OCI-LY3 (cell line): ENCODE measurements around the gene TRUB2.
A peak's percentile ranks its signal among the peaks of the same experiment; 100 is the strongest.

Source experiments
- H2AFZ ChIP-seq: fragments of 200-600, 300-600 bp; shearing (Covaris generic); 2 replicates; pipeline ENCODE4 v1.6.0; 2014; ENCODE audit warnings: antibody characterized with exemption, low read depth, low read length
- H3K27ac ChIP-seq: fragments of 200-600, 300-600 bp; sonication (generic); 2 replicates; pipeline ENCODE4 v1.5.1; 2014; ENCODE audit warnings: mild to moderate bottlenecking, low read length, moderate library complexity, mixed read lengths
- H3K27me3 ChIP-seq: fragments of 200-600, 300-600 bp; sonication (generic); 2 replicates; pipeline ENCODE4 v1.6.1; 2014; ENCODE audit warnings: low read depth, low read length, mixed read lengths
- H3K36me3 ChIP-seq: fragments of 200-600, 300-600 bp; sonication (generic); replicated peaks from 2 replicates; pipeline ENCODE3; 2014; ENCODE audit warnings: low read depth, low read length, mixed read lengths
- H3K4me1 ChIP-seq: fragments of 300-600, 200-600 bp; sonication (generic); 2 replicates; pipeline ENCODE4 v1.6.1; 2014; ENCODE audit warnings: low read length, mixed read lengths
- H3K4me2 ChIP-seq: fragments of 200-600, 300-600 bp; sonication (generic); 2 replicates; pipeline ENCODE4 v1.6.1; 2014; ENCODE audit warnings: low read length, mixed read lengths
- H3K4me3 ChIP-seq: fragments of 300-600, 200-600 bp; sonication (generic); 2 replicates; pipeline ENCODE4 v1.5.1; 2014; ENCODE audit warnings: antibody characterized with exemption, mild to moderate bottlenecking, low read length, moderate library complexity
- H3K79me2 ChIP-seq: fragments of 300-600, 200-600 bp; shearing (Covaris generic); 2 replicates; pipeline ENCODE4 v1.6.1; 2014; ENCODE audit warnings: mild to moderate bottlenecking, low read length, mixed read lengths
- H3K9ac ChIP-seq: fragments of 300-600, 200-600 bp; shearing (Covaris generic); 2 replicates; pipeline ENCODE4 v1.6.0; 2014; ENCODE audit warnings: mild to moderate bottlenecking, low read length, moderate library complexity
- H3K9me3 ChIP-seq: fragments of 200-600, 300-600 bp; shearing (Covaris generic); 2 replicates; pipeline ENCODE4 v1.6.1; 2014; ENCODE audit warnings: low read length, mixed read lengths; ENCODE audit not compliant: insufficient read depth
- H4K20me1 ChIP-seq: fragments of 200-600, 300-600 bp; sonication (generic); 2 replicates; pipeline ENCODE4 v1.6.1; 2016; ENCODE audit warnings: low read length, mixed read lengths; ENCODE audit not compliant: insufficient read depth
- CTCF ChIP-seq: fragments of 200-600, 300-600 bp; sonication (generic); IDR thresholded peaks from 2 replicates; pipeline ENCODE4 v1.5.1; 2014; ENCODE audit warnings: antibody characterized with exemption, low read length, low read depth
- EZH2phosphoT487 ChIP-seq: fragments of 200-600 bp; shearing (Covaris generic); IDR thresholded peaks from 2 replicates; pipeline ENCODE4 v1.6.1; 2018; ENCODE audit warnings: antibody characterized with exemption, mixed run types, low read depth

The TRUB2 gene

GRCh38 chr9:128321879-128322403 lies 306 bp downstream of the TRUB2 start:
- no peaks in the 10 kb centered on the region for H3K9me3 ChIP-seq
- peak overlapping the region; percentile 84 for H3K4me2 ChIP-seq
- peaks cover 37% of the 10 kb centered on the region for H3K79me2 ChIP-seq
- TF ChIP-seq CTCF = no peak
- no peak for TF ChIP-seq EZH2phosphoT487
- peak overlapping the region; percentile 98 for H3K4me3 ChIP-seq
- peaks cover 11% of the 10 kb centered on the region for H3K4me1 ChIP-seq
- H3K9ac ChIP-seq = peak overlapping the region; percentile 85
- H3K27ac ChIP-seq = peak overlapping the region; percentile 80
- no peaks in the 10 kb centered on the region for H4K20me1 ChIP-seq
- no peaks in the 10 kb centered on the region for H3K27me3 ChIP-seq
- peak overlapping the region; percentile 88 for H2AFZ ChIP-seq
- H3K36me3 ChIP-seq = peaks cover 12% of the 10 kb centered on the region

DNA sequence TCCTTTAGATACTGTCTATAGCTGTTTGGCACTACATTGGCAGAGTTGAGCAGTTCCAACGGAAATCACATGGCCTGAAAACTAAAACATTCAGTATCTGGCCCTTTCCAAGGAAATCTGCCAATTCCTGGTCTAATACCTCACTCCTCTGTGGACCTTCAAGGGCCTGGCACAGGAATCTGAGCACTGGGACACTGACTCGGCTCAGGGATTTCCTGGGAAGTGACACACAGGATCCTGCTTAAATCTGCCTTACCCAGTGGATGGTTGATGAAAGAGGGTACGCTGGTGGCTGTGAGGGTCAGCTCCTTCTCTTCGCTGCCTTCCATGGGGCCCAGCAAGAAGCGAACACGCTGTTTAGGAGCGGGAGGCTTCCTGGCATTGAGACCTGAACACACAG lies 904 bp downstream of the TRUB2 start:
- Histone ChIP-seq H3K4me1 (peaks cover 11% of the 10 kb centered on the region), H3K4me3 (peak overlapping the region; percentile 98), H4K20me1 (no peaks in the 10 kb centered on the region), H3K9me3 (no peaks in the 10 kb centered on the region), H3K27ac (no peak overlapping the region), H2AFZ (no peak overlapping the region), H3K4me2 (peak overlapping the region; percentile 84), H3K36me3 (peaks cover 15% of the 10 kb centered on the region), H3K27me3 (no peaks in the 10 kb centered on the region), H3K79me2 (peaks cover 37% of the 10 kb centered on the region), H3K9ac (no peak overlapping the region)
- TF ChIP-seq CTCF (no peak), EZH2phosphoT487 (no peak)

GRCh38 chr9:128317629-128318028 lies 4.6 kb downstream of the TRUB2 start:
- no peak overlapping the region for H3K27ac ChIP-seq
- peaks cover 16% of the 10 kb centered on the region for H3K36me3 ChIP-seq
- H3K4me1 ChIP-seq = peaks cover 5% of the 10 kb centered on the region
- no peaks in the 10 kb centered on the region for H3K9me3 ChIP-seq
- H3K9ac ChIP-seq = no peak overlapping the region
- no peak overlapping the region for H2AFZ ChIP-seq
- H3K4me3 ChIP-seq = no peak overlapping the region
- H3K4me2 ChIP-seq = no peak overlapping the region
- peaks cover 14% of the 10 kb centered on the region for H3K79me2 ChIP-seq
- no peak for TF ChIP-seq EZH2phosphoT487
- H3K27me3 ChIP-seq = no peaks in the 10 kb centered on the region
- H4K20me1 ChIP-seq = no peaks in the 10 kb centered on the region

- H3K9me3 ChIP-seq = no peaks in the 10 kb centered on the region
- no peak overlapping the region for H2AFZ ChIP-seq
- peaks cover 16% of the 10 kb centered on the region for H3K36me3 ChIP-seq
- no peak overlapping the region for H3K4me2 ChIP-seq
- TF ChIP-seq EZH2phosphoT487 = no peak
- no peak for TF ChIP-seq CTCF
- H4K20me1 ChIP-seq = no peaks in the 10 kb centered on the region
- no peak overlapping the region for H3K4me3 ChIP-seq
- H3K79me2 ChIP-seq = peaks cover 5% of the 10 kb centered on the region
- peaks cover 3% of the 10 kb centered on the region for H3K4me1 ChIP-seq
- no peak overlapping the region for H3K27ac ChIP-seq
- no peaks in the 10 kb centered on the region for H3K27me3 ChIP-seq
- H3K9ac ChIP-seq = no peak overlapping the region
Measured at GRCh38 chr9:128316421-128316820, 5.8 kb downstream of the TRUB2 start.

GRCh38 chr9:128314697-128315096 lies 7.5 kb downstream of the TRUB2 start:
- Histone ChIP-seq H3K36me3 (peaks cover 25% of the 10 kb centered on the region), H3K4me3 (no peak overlapping the region), H3K79me2 (no peaks in the 10 kb centered on the region), H3K9ac (no peak overlapping the region), H3K4me1 (no peaks in the 10 kb centered on the region), H3K9me3 (no peaks in the 10 kb centered on the region), H4K20me1 (no peaks in the 10 kb centered on the region), H3K27ac (no peak overlapping the region), H3K27me3 (no peaks in the 10 kb centered on the region), H2AFZ (no peak overlapping the region), H3K4me2 (no peak overlapping the region)
- TF ChIP-seq CTCF (no peak), EZH2phosphoT487 (no peak)
